ENCODE measurements around the gene PDS5B.
"Not testable (repeated sequence)": the region's sequence is repeated elsewhere in the genome, so short reads cannot be mapped to it uniquely, and the experiment has no call there.

PDS5B gene

DNA sequence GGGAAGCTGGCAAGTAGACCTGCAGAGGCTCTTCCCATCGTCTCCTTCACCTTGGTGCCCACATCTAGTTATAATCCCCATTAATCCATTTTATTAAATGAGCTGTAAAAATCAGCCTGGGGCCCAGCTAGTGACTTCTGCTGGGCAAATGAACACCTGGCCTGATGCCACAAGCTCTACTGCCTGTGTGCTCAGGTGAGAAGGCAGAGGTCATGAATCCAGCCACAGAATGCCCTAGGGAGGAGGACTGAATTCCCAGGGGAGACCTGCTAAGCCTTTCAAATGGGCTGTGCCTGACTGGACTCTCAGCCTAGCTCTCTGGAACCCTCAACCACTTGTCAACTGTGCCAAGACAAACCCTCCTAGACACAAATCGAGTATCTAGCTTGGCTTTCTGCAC, 74.0 kb downstream of the PDS5B start:
- DNase-seq: no peak

DNA sequence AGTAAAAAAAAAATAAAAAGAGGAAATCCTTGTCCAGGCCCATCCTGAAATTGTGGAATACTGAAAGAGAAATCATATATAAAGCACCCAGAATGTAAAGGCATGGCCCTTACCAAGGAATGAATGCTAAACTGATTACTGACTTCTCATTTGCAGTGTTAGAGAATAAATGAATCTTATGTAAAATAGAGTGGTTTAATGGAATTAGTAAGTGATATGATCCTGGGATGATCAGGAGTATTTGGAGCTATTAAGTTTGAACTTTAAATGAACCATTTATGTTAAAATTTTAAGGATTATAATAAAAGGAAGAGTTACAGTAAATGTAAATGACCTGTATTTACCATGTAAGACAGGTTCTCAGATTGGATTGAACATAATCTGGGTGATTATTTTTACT, 75.4 kb downstream of the PDS5B start:
- no peak for DNase-seq

DNA sequence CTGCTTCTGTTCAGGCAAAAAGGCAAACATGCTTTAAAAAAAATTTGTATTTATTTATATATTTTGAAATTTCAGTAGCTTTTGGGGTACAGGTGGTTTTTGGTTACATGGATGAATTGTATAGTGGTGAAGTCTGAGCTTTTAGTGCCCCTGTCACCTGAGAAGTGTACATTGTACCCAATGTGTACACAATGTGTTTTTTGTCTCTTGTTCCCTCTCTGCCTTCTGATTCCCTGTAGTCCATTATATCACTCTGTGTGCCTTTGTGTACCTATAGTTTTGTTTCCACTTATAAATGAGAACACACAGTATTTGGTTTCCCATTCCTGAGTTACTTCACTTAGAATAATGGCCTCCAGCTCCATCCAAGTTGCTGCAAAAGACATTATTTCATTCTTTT, 77.4 kb downstream of the PDS5B start:
- DNase-seq: no peak

DNA sequence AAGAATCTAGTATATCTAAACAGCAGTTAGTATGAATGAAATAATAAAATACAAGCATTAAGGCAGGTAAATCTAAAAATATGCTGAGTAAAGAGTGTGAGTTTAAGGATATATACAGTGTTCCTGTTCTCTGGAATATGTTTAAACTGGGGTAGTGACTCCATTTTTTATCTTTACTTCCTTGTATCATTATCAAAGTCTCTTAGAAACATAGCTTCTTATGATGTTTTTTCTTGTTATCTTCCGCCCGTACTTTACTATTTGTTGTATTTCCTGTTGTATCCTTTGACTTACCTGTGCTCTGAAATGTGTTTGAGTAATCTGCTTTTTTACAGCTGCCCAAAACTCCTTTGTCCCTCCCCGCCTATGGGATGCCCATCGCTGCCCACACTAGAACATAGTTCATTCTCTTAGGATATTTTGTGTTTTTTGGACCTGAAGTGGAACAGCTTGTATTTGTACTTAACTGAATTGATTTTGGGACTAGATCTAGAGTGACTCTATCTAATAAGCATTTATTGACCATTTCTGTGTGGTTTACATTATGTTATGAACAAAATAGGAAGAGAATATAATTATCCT, 80.8 kb downstream of the PDS5B start:
- no peak for DNase-seq

DNA sequence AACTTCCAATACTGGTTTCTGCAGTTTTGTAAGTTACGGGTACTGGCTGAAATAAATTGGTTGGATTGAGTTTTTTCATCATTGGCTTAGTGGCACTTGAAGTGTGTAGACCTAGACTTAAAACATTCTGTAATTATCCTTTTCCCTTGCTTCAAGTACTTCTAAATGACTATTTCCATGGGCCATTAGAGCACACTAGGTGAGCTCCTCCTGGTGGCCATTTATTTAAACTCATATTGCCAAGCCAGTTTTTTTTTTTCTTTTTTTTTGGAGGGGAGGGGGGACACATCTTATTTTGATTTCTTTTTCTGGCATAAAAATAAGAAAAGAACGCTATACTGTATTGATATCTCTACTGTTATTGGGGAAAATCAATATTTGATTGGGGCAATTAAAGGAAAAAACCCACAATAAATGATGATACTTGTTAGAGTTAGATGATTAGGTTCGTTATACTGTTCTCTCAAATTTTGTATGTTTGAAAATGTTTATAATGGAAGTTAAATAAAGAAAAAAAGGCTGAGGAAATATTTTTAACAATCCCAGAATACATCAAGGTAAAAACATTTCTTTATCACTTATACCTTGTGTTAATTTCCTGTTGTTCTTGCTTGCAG, 82.9 kb downstream of the PDS5B start:
- DNase-seq: peak in 1 of 2 experiments; percentile 44

DNA sequence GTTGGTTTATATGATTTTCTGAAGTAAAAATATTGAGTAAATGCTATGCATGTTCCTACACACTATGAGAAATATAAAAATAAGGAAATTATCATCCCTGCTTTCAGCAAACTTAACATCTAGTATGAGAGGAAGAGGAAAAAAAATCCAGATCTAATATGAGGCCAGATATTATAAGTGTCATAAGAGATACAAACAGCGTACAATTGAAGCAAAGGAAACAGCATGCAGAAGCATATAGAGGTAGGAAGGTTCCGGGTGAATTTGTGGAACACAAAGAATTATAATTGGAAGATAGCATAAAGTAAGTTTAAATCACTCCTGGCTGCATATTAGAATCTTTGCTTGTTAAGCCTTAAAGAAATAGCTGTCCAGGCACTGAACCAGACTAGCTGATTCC, 88.3 kb downstream of the PDS5B start:
- no peak for DNase-seq

DNA sequence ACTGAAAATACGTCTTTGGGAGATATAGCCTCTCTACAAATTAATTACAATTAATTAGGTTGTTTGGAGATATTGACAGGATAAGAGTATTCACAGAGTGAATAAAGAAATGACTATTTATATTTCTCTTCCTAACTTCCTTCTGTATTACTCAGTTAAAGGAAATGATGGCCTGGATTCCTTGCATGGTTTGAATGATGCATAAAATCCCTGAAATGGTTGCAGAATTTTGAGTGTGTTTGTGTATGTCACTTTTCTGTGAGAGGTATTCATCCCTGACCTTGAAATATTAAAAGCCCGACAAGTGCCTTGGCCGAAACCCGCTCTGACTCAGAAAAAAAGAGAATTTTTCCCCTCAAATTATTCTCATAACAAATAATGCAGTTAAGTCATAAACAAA, 90.0 kb downstream of the PDS5B start:
- no peak for DNase-seq

DNA sequence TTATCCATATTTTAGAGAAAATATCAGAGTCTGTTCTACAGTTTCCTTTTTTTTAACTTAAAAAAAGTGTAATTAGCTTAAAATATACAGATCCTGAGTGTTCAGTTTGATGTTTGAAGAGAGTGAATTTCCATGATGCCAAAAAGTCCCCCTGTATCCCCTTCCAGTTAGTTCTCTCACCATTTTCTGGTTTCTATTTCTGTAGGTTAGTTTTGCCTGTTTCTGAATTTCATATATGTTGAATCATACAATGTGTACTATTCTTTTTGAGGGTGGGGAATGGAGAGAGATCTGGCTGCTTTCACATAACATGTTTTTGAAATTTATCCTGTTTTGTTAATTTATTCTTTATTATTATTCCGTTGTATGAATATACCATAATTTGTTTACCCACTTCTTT, 95.9 kb downstream of the PDS5B start:
- DNase-seq: no peak

DNA sequence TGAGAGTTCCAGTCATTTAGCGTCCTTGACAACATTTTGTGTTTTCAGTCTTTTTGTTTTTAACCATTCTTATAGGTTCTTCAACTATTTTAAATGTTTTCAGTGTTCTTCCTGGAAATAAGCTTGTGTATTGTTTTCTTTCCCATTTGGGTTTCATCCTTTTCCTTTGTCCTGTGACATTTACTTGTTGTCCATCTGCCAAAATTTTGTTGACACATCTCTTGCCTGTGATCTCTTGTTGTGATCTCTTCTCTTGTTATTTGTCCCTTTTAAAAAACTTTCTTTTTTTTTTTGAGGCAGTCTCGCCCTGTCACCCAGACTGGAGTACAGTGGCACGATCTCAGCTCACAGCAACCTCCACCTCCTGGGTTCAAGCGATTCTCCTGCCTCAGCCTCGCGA, 96.5 kb downstream of the PDS5B start:
- DNase-seq: no peak

DNA sequence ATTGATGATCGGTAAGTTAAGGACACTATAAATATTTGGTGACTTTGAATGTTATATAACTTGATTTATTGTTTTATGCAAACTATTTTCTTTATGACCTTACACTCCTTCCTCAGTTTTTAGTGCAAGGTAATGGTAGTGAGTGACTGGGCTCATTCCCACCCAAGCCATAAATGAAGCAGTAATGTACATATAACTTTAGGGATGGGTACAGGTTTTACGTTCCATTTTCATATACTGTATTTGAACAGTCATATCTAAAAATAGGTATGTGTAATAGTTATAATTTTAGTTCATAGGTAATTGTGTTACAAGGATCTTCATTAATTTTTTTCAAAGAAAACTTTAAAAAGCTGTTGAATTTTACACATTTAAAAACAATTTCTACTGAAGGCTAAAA, 101.0 kb downstream of the PDS5B start:
- DNase-seq: no peak

DNA sequence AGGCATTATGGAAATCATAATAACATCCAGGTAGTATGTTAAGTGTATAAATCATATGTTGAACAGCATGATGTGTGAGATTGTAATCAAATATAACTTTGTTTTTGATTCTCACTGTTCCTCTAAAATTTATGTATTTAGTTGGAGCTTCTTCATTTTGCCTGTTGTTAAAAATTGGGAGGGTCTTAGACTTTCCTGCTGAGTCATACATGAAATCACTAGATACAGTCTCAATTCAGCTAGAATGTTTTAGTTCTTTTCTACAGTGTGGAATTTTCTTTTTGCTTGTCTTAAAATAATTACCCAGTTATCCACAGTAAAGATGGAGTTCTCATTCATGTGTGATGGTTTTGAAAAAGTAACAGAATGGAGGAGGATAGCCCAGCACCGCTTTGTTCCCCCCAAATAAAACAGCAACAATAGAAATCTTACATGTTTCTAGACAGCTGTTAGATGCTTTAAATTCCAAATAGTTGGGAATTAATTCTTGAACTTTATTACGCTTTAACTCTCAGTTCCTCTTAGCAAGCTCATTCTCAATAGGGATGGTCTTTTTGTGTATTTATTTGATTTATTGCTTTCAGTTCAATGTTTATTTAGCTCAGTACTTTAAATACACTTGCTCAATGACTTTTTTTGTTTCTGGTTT, 109.5 kb downstream of the PDS5B start:
- DNase-seq: no peak

DNA sequence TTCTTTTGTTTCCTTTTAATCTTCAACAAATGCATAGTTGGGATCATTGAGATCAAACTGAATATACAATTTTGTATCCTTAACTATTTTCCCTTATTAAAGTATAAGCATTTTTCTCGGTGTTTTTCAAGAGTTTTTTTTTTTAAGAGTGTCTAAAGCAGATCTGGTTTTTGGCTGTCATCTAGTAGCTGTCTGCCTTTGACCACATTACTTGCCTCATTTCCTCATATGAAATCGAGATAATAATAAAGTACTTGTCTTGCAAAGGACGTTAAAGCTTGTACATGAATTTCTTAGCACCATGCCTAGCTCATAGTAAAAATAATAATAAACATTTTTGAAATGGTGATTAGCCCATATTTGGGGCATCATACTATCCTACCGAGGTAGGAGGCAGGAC, 121.2 kb downstream of the PDS5B start:
- no peak for DNase-seq

DNA sequence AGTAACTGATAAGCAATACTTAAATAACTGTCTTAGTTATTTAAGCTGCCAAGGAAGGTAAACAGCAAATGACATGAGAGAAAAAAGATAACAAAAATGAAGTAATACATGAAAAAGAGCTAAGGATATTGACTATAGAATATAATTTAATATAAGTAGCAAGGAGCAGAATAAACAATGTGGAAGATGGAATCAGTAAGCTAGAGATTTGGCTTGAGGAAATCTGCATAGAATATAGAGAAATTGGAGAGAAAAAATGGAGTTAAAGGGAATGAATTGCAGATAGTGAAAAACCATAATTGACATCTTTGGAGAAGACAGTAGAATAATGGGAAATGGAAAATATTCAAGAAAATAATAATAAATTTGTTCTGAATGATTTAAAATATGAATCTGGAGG, 127.1 kb downstream of the PDS5B start:
- no peak for DNase-seq

DNA sequence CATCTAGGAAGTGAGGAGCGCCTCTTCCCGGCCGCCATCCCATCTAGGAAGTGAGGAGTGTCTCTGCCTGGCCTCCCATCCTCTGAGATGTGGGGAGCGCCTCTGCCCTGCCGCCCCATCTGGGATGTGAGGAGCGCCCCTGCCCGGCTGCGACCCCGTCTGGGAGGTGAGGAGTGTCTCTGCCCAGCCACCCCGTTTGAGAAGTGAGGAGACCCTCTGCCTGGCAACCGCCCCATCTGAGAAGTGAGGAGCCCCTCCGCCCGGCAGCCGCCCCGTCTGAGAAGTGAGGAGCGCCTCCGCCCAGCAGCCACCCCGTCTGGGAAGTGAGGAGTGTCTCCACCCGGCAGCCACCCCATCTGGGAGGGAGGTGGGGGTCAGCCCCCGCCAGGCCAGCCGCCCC, 129.9 kb downstream of the PDS5B start:
- DNase-seq: not testable (repeated sequence)

DNA sequence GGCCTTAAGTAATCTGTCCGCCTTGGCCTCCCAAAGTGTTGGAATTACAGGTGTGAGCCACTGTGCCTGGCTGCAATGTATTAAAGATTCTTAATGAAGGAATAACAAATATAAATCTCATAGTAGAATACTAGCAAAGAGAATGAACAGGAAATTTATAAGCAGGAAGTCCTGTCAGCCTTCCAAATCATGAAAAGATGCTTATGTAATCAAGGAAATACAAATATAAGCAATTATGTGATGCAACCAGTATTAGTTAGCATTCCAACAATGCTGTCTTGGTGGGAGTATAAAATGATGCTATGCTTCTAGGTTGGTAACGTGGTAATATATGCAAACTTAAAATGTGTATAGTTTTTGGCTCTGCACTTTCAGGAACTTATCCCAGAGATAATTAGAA, 133.8 kb downstream of the PDS5B start:
- DNase-seq: no peak

DNA sequence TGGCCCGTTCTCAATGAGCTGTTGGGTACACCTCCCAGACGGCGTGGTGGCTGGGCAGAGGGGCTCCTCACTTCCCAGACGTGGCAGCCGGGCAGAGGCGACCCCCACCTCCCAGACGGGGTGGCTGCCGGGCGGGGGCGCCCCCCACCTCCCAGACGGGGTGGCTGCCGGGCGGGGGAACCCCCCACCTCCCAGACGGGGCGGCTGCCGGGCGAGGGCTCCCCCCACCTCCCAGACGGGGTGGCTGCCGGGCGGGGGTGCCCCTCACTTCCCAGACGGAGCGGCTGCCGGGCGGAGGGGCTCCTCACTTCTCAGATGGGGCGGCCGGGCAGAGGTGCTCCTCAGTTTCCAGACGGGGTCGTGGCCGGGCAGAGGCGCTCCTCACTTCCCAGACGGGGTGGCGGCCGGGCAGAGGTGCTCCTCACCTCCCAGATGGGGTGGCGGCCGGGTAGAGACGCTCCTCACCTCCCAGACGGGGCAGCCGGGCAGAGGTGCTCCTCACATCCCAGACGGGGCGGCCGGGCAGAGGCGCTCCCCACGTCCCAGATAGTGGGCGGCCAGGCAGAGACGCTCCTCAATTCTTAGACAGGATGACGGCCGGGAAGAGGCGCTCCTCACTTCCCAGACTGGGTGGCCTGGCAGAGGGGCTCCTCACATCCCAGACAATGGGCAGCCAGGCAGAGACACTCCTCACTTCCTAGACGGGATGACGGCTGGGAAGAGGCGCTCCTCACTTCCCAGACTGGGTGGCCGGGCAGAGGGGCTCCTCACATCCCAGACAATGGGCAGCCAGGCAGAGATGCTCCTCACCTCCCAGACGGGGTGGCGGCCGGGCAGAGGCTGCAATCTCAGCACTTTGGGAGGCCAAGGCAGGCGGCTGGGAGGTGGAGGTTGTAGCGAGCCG, 135.1 kb downstream of the PDS5B start:
- DNase-seq: not testable (repeated sequence)

DNA sequence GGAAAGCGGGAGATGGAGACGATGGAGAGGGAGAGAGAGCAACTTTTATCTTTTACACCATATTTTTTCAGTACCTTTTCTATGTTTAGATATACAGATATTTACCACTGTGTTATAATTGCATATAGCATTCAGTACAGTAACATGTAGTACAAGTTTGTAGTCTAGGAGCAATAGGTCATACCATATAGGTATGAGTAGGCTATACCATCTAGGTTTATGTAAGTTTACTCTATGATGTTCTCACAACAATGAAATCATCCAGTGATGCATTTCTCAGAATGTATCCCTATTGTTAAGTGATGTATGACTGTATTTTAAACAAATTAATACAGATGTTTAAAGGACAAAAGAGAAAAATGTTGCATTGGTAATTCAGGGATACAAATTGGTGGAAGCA, 136.1 kb downstream of the PDS5B start:
- DNase-seq: no peak

DNA sequence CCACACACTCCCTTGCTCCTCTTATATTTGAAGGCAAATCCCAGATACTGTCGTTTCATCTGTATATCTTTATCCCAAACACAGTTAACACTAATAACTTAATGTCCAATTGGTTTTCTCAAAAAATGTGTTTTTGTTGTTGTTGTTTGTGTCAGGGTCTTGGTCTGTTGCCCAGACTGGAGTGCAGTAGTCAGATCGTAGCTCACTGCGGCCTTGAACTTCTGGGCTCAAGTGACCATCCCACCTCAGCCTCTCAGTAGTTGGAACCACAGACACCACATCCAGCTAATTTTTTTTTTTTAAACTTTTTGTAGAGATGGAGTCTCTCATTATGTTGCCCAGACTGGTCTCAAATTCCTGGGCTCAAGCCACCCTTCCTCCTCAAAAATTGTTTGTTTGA, 137.7 kb downstream of the PDS5B start:
- DNase-seq: no peak

DNA sequence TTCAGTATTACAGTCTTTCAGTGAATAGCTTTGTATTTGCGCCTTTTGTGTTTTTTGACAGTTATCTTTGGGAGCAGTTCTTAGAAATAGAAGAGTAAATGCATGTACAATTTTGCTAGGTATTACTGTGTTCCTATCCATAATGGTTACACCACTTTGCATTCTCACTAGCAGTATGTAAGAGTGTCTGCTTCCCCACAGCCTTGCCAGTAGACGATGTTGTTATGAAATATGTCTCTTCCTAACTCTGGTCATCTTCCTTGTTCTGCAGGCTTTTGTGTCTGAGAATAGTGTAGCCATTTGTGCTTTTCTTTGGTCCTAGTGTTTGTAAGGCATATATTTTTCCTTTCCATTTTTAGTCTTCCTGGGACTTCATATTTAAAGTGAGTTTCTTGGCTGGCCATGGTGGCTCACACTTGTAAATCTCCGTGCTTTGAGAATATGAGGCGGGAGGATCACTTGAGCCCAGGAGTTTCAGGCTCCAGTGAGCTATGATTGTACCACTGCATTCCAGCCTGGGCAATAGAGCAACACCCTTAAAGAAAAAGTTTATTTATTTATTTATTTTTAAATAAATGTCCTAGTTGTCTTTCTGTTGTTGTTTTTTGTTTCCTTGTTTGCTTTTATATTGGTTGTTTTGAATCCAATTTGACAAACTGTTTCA, 140.3 kb downstream of the PDS5B start:
- no peak for DNase-seq

DNA sequence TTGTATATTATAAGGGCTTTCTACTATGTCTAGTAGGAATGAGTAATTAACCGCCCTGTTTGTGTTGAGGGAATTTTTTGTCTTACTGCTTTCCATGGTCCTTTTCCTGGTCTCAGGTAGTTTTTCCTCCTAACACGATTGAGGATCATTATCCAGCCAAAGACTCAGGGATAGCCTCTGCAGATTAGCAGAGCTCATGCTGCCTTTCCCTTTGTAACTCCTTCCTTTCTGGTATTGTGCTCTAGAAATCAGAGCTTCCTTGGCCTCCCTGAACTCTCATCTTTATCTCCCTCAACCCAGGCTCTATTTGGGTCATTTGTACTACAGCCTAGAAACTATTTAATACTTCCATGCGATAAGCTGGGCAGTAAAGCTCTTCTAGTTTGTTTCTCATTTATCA, 142.1 kb downstream of the PDS5B start:
- DNase-seq: no peak

DNA sequence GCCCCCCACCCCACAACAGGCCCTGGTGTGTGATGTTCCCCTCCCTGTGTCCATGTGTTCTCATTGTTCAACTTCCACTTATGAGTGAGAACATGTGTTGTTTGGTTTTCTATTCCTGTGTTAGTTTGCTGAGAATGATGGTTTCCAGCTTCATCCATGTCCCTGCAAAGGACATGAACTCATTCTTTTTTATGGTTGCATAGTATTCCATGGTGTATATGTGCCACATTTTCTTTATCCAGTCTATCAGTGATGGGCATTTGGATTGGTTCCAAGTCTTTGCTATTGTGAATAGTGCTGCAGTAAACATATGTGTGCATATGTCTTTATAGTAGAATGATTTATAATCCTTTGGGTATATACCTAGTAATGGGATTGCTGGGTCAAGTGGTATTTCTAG, 142.8 kb downstream of the PDS5B start:
- DNase-seq: not testable (repeated sequence)

DNA sequence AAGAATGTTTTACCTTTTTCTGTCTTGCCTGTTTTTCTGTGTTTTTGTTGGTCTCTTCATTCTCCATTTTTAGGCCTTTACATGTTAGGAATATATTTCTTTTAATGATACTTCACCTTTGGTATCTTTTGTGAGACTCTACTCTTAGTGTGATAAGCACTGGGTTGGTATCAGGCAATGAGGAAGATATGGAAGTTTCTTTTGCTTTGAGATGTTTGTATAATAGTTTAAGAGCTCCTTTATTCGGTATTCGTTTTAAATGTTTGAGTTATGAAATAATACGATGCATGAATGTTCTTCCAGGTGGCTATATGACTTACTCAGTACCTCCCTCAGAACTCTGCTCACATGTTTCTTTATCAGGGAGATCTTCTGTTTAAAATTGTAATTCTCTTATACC, 144.8 kb downstream of the PDS5B start:
- no peak for DNase-seq

DNA sequence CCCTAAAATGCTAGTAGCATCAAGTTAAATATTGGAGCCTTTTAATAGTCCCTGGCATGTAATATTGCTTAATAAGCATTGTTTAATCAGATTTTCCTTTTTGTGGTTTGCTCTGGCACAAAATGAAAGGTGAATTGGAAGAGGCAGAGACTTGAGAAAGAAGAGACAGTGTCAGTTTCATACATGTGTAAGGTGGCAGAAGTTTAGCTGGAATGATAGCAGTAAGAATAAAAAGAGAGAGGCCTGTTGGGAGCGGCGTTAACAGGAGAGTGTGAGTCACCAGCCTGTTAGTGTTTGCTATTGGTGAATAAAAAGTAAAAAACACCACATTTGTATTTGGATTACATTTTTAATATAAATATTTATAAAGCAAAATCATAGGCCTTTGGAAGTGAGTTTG, 145.3 kb downstream of the PDS5B start:
- DNase-seq: no peak
